WTC11 (cell line): ENCODE data around the gene RAD23A. TPM values are rescaled to one million over a fixed set of nuclear protein-coding genes. Genes with fewer than 3 reads are reported as not detected.

Source experiments
- ATAC-seq: fragments of 200-7000 bp; cut with Tn5 transposase; 2 replicates; pipeline ENCODE4 v1.10.0; 2021; ENCODE audit warnings: mild to moderate bottlenecking, moderate library complexity
- CTCF ChIA-PET: fragments of 300-600 bp; sonication (Branson Sonifier 250); formaldehyde crosslinking; loops from one replicate; lab custom pipeline; 2021; ENCODE audit warnings: antibody characterized with exemption; lab: Charles Lee
- POLR2A ChIA-PET: fragments of 350-600 bp; sonication (Branson Sonifier 250); formaldehyde crosslinking; loops from one replicate; lab custom pipeline; 2021; ENCODE audit warnings: antibody characterized with exemption; lab: Charles Lee
- DNase-seq: peaks from one replicate; pipeline ENCODE4 v3.0.0; 2021; ENCODE audit warnings: low spot score
- H3K27ac Mint-ChIP-seq: 2 replicates; pipeline ENCODE4 v1.8.0; 2021; ENCODE audit warnings: mixed read lengths
- H3K27me3 Mint-ChIP-seq: 2 replicates; pipeline ENCODE4 v1.8.0; 2021; ENCODE audit warnings: low read depth, mild to moderate bottlenecking, moderate library complexity, mixed read lengths
- H3K36me3 Mint-ChIP-seq: 2 replicates; pipeline ENCODE4 v1.8.0; 2021; ENCODE audit warnings: mixed read lengths
- H3K4me1 Mint-ChIP-seq: 2 replicates; pipeline ENCODE4 v1.8.0; 2022; ENCODE audit warnings: mixed read lengths
- H3K4me3 Mint-ChIP-seq: 2 replicates; pipeline ENCODE4 v1.8.0; 2021; ENCODE audit warnings: mild to moderate bottlenecking, moderate library complexity, mixed read lengths
- H3K9me3 Mint-ChIP-seq: 2 replicates; pipeline ENCODE4 v1.8.0; 2021; ENCODE audit warnings: mixed read lengths
- ATF1 ChIP-seq: sonication (generic); formaldehyde crosslinking; IDR thresholded peaks from 2 replicates; pipeline ENCODE4 v1.8.1; 2023; ENCODE audit warnings: mild to moderate bottlenecking, moderate library complexity, missing genetic modification reagents
- ATF2 ChIP-seq: sonication (generic); formaldehyde crosslinking; IDR thresholded peaks from 2 replicates; pipeline ENCODE4 v1.8.1; 2022; ENCODE audit warnings: low read depth, missing genetic modification reagents, borderline replicate concordance
- ATF6 ChIP-seq: sonication (generic); formaldehyde crosslinking; IDR thresholded peaks from 2 replicates; pipeline ENCODE4 v1.8.1; 2023; ENCODE audit warnings: mild to moderate bottlenecking, missing genetic modification reagents
- E2F4 ChIP-seq: sonication (generic); formaldehyde crosslinking; IDR thresholded peaks from 2 replicates; pipeline ENCODE4 v1.8.1; 2022; ENCODE audit warnings: low read depth, mild to moderate bottlenecking, moderate library complexity, missing genetic modification reagents, borderline replicate concordance
- FOXJ3 ChIP-seq: sonication (generic); formaldehyde crosslinking; IDR thresholded peaks from 2 replicates; pipeline ENCODE4 v1.9.0; 2021; ENCODE audit warnings: missing genetic modification reagents, mild to moderate bottlenecking, borderline replicate concordance
- HMGA2 ChIP-seq: fragments of 250-450 bp; sonication (Bioruptor Pico); IDR thresholded peaks from 2 replicates; pipeline ENCODE4 v1.4.0; 2021; ENCODE audit warnings: mild to moderate bottlenecking, moderate library complexity
- HMGXB4 ChIP-seq: sonication (generic); formaldehyde crosslinking; IDR thresholded peaks from 2 replicates; pipeline ENCODE4 v1.8.1; 2023; ENCODE audit warnings: mild to moderate bottlenecking, moderate library complexity, missing genetic modification reagents
- MLX ChIP-seq: sonication (generic); formaldehyde crosslinking; IDR thresholded peaks from 2 replicates; pipeline ENCODE4 v1.8.1; 2023; ENCODE audit warnings: mild to moderate bottlenecking, missing genetic modification reagents, moderate library complexity
- MYBL2 ChIP-seq: sonication (generic); formaldehyde crosslinking; IDR thresholded peaks from 2 replicates; pipeline ENCODE4 v1.8.1; 2023; ENCODE audit warnings: mild to moderate bottlenecking, moderate library complexity, missing genetic modification reagents
- OVOL2 ChIP-seq: fragments of 250-450 bp; sonication (Bioruptor Pico); IDR thresholded peaks from 2 replicates; pipeline ENCODE4 v1.9.0; 2021; ENCODE audit warnings: mild to moderate bottlenecking, borderline replicate concordance
- PRRX2 ChIP-seq: fragments of 250-450 bp; sonication (Bioruptor Pico); IDR thresholded peaks from 2 replicates; pipeline ENCODE4 v1.8.0; 2021; ENCODE audit warnings: mild to moderate bottlenecking
- SP1 ChIP-seq: sonication (generic); formaldehyde crosslinking; conservative IDR thresholded peaks from 2 replicates; pipeline ENCODE4 v1.8.1; 2022; ENCODE audit warnings: missing genetic modification reagents
- STAT6 ChIP-seq: sonication (generic); formaldehyde crosslinking; conservative IDR thresholded peaks from 2 replicates; pipeline ENCODE4 v1.8.1; 2023; ENCODE audit warnings: mild to moderate bottlenecking, low read depth, missing genetic modification reagents, moderate library complexity
- TCF7 ChIP-seq: sonication (generic); formaldehyde crosslinking; IDR thresholded peaks from 2 replicates; pipeline ENCODE4 v1.8.0; 2022; ENCODE audit warnings: mild to moderate bottlenecking, low read depth, missing genetic modification reagents, moderate library complexity
- ZBTB43 ChIP-seq: sonication (generic); formaldehyde crosslinking; IDR thresholded peaks from 2 replicates; pipeline ENCODE4 v1.8.1; 2023; ENCODE audit warnings: mild to moderate bottlenecking, missing genetic modification reagents
- ZNF138 ChIP-seq: sonication (generic); formaldehyde crosslinking; conservative IDR thresholded peaks from 2 replicates; pipeline ENCODE4 v1.8.1; 2022; ENCODE audit warnings: mild to moderate bottlenecking, moderate library complexity, missing genetic modification reagents
- ZNF219 ChIP-seq: sonication (generic); formaldehyde crosslinking; IDR thresholded peaks from 2 replicates; pipeline ENCODE4 v1.8.0; 2023; ENCODE audit warnings: missing genetic modification reagents, mild to moderate bottlenecking, borderline replicate concordance
- ZNF232 ChIP-seq: sonication (generic); formaldehyde crosslinking; IDR thresholded peaks from 2 replicates; pipeline ENCODE4 v1.8.0; 2022; ENCODE audit warnings: mild to moderate bottlenecking, missing genetic modification reagents
- ZNF317 ChIP-seq: sonication (generic); formaldehyde crosslinking; IDR thresholded peaks from 2 replicates; pipeline ENCODE4 v1.8.1; 2023; ENCODE audit warnings: low read depth, mild to moderate bottlenecking, moderate library complexity, missing genetic modification reagents, borderline replicate concordance
- ZNF416 ChIP-seq: fragments of 250-450 bp; sonication (Bioruptor Pico); IDR thresholded peaks from 2 replicates; pipeline ENCODE4 v1.9.0; 2021; ENCODE audit warnings: mild to moderate bottlenecking, inconsistent platforms
- total RNA-seq: library from RNA; stranded (reverse); gene quantifications from 3 replicates; pipeline ENCODE4 v1.2.3, GENCODE V29; 2021

RAD23A gene
- total RNA-seq, 1 experiment from 2014 or later: 84.3 TPM

- H3K27me3 Mint-ChIP-seq: peaks cover 69% of the 10 kb centered on the region
- CTCF ChIA-PET: interaction anchor here (0.6 to 1.4 kb wide), 2 partner anchors 70 to 110 kb away, joined by 3 read pairs; no protein-coding TSS in a partner anchor
- TF ChIP-seq ZNF416 (CRISPR knock-in tag) (no peak), SP1 (CRISPR knock-in tag) (no peak), ZNF232 (CRISPR knock-in tag) (no peak), TCF7 (CRISPR knock-in tag) (no peak), E2F4 (no peak), STAT6 (CRISPR knock-in tag) (no peak), ATF2 (CRISPR knock-in tag) (no peak), MYBL2 (CRISPR knock-in tag) (no peak), HMGA2 (CRISPR knock-in tag) (no peak), HMGXB4 (no peak), ZNF138 (CRISPR knock-in tag) (no peak), ATF1 (CRISPR knock-in tag) (no peak), OVOL2 (CRISPR knock-in tag) (no peak), ZNF219 (no peak), MLX (no peak), PRRX2 (CRISPR knock-in tag) (no peak), ZNF317 (CRISPR knock-in tag) (no peak), FOXJ3 (CRISPR knock-in tag) (no peak), ATF6 (CRISPR knock-in tag) (no peak), ZBTB43 (CRISPR knock-in tag) (no peak)
- TF ChIP-seq, all 79 proteins: peak for 0
- H3K9me3 Mint-ChIP-seq: no peaks in the 10 kb centered on the region
- H3K4me3 Mint-ChIP-seq: no peak overlapping the region; the same call in 1 of the 2 replicates
- H3K4me1 Mint-ChIP-seq: peaks cover 7% of the 10 kb centered on the region
- H3K27ac Mint-ChIP-seq: no peak overlapping the region
- DNase-seq: no peak
- peaks cover 3% of the 10 kb centered on the region; the same call in 1 of the 2 replicates for H3K36me3 Mint-ChIP-seq
- POLR2A ChIA-PET: no interaction called here
- ATAC-seq: no peak
These were observed 45.2 kb downstream of the RAD23A start for GRCh38 chr19:12990853-12991252.
